Measurements from ENCODE around the gene RUNDC1.

Gene RUNDC1

GRCh38 chr17:42980274-42980765 lies at the start of gene RUNDC1:
RUNDC1 (plus strand) TSS chr17:42980565; CDS start chr17:42980577, 12 bp downstream.
- Histone ChIP-seq H3K4me1 (ENCODE audit: control insufficient read depth, insufficient read depth, low read length) (0 out of 2 replicates have a peak, but pooled peaks cover 7% of the 10 kb centered on the region), H3K27me3 (ENCODE audit: control insufficient read depth, insufficient read depth, low read length) (no peaks in the 10 kb centered on the region), H3K9ac (ENCODE audit: low read depth, low read length) (peak within 1 kb of the TSS; percentile 77), H3K27ac (ENCODE audit: low read depth, low read length) (peak within 1 kb of the TSS; percentile 94), H3K36me3 (ENCODE audit: control insufficient read depth, insufficient read depth, low read length) (peaks cover 10% of the 10 kb centered on the region; the same call in 1 of the 2 replicates), H3K4me3 (ENCODE audit: low read depth, low read length) (peak within 1 kb of the TSS; percentile 77), H3K9me3 (ENCODE audit: control insufficient read depth, insufficient read depth, low read length) (no peaks in the 10 kb centered on the region)

- no peak overlapping the region for H3K4me3 ChIP-seq (ENCODE audit: low read depth, low read length)
- no peaks in the 10 kb centered on the region for H3K27me3 ChIP-seq (ENCODE audit: control insufficient read depth, insufficient read depth, low read length)
- no peaks in the 10 kb centered on the region for H3K36me3 ChIP-seq (ENCODE audit: control insufficient read depth, insufficient read depth, low read length)
- H3K27ac ChIP-seq (ENCODE audit: low read depth, low read length), result no peak overlapping the region
- no peaks in the 10 kb centered on the region for H3K9me3 ChIP-seq (ENCODE audit: control insufficient read depth, insufficient read depth, low read length)
- H3K4me1 ChIP-seq (ENCODE audit: control insufficient read depth, insufficient read depth, low read length), result no peaks in the 10 kb centered on the region
- no peak overlapping the region for H3K9ac ChIP-seq (ENCODE audit: low read depth, low read length)
These were observed 42.4 kb upstream of the RUNDC1 start for GRCh38 chr17:42937712-42938596.

GRCh38 chr17:42944211-42944610 lies 36.2 kb upstream of the RUNDC1 start:
- H3K9me3 ChIP-seq (ENCODE audit: control insufficient read depth, insufficient read depth, low read length), result no peaks in the 10 kb centered on the region
- H3K4me3 ChIP-seq (ENCODE audit: low read depth, low read length), result no peak overlapping the region
- H3K9ac ChIP-seq (ENCODE audit: low read depth, low read length), result no peak overlapping the region
- H3K4me1 ChIP-seq (ENCODE audit: control insufficient read depth, insufficient read depth, low read length), result no peaks in the 10 kb centered on the region
- no peak overlapping the region for H3K27ac ChIP-seq (ENCODE audit: low read depth, low read length)
- peaks cover 2% of the 10 kb centered on the region; the same call in 1 of the 2 replicates for H3K36me3 ChIP-seq (ENCODE audit: control insufficient read depth, insufficient read depth, low read length)
- no peaks in the 10 kb centered on the region for H3K27me3 ChIP-seq (ENCODE audit: control insufficient read depth, insufficient read depth, low read length)

GRCh38 chr17:42946812-42947211 lies 33.6 kb upstream of the RUNDC1 start:
- H3K36me3 ChIP-seq (ENCODE audit: control insufficient read depth, insufficient read depth, low read length), result peaks cover 27% of the 10 kb centered on the region
- H3K4me3 ChIP-seq (ENCODE audit: low read depth, low read length), result no peak overlapping the region
- no peaks in the 10 kb centered on the region for H3K4me1 ChIP-seq (ENCODE audit: control insufficient read depth, insufficient read depth, low read length)
- no peaks in the 10 kb centered on the region for H3K27me3 ChIP-seq (ENCODE audit: control insufficient read depth, insufficient read depth, low read length)
- no peak overlapping the region for H3K27ac ChIP-seq (ENCODE audit: low read depth, low read length)
- no peaks in the 10 kb centered on the region for H3K9me3 ChIP-seq (ENCODE audit: control insufficient read depth, insufficient read depth, low read length)
- H3K9ac ChIP-seq (ENCODE audit: low read depth, low read length), result no peak overlapping the region

- H3K36me3 ChIP-seq (ENCODE audit: control insufficient read depth, insufficient read depth, low read length), result peaks cover 59% of the 10 kb centered on the region
- H3K4me1 ChIP-seq (ENCODE audit: control insufficient read depth, insufficient read depth, low read length), result no peaks in the 10 kb centered on the region
- no peak overlapping the region for H3K9ac ChIP-seq (ENCODE audit: low read depth, low read length)
- no peak overlapping the region for H3K4me3 ChIP-seq (ENCODE audit: low read depth, low read length)
- H3K9me3 ChIP-seq (ENCODE audit: control insufficient read depth, insufficient read depth, low read length), result no peaks in the 10 kb centered on the region
- H3K27me3 ChIP-seq (ENCODE audit: control insufficient read depth, insufficient read depth, low read length), result no peaks in the 10 kb centered on the region
- no peak overlapping the region for H3K27ac ChIP-seq (ENCODE audit: low read depth, low read length)
These were observed 30.2 kb upstream of the RUNDC1 start for GRCh38 chr17:42950044-42950783.

GRCh38 chr17:42953669-42954068 lies 26.7 kb upstream of the RUNDC1 start:
- no peak overlapping the region for H3K27ac ChIP-seq (ENCODE audit: low read depth, low read length)
- no peak overlapping the region for H3K9ac ChIP-seq (ENCODE audit: low read depth, low read length)
- H3K4me1 ChIP-seq (ENCODE audit: control insufficient read depth, insufficient read depth, low read length), result no peaks in the 10 kb centered on the region
- no peak overlapping the region for H3K4me3 ChIP-seq (ENCODE audit: low read depth, low read length)
- no peaks in the 10 kb centered on the region for H3K27me3 ChIP-seq (ENCODE audit: control insufficient read depth, insufficient read depth, low read length)
- H3K36me3 ChIP-seq (ENCODE audit: control insufficient read depth, insufficient read depth, low read length), result peaks cover 86% of the 10 kb centered on the region
- H3K9me3 ChIP-seq (ENCODE audit: control insufficient read depth, insufficient read depth, low read length), result no peaks in the 10 kb centered on the region

GRCh38 chr17:42964161-42964932 lies 16.0 kb upstream of the RUNDC1 start, which contains the start of gene AARSD1:
AARSD1 (minus strand) TSS chr17:42964454; CDS start chr17:42964440, 14 bp downstream.
- Histone ChIP-seq H3K27me3 (ENCODE audit: control insufficient read depth, insufficient read depth, low read length) (no peaks in the 10 kb centered on the region), H3K9me3 (ENCODE audit: control insufficient read depth, insufficient read depth, low read length) (no peaks in the 10 kb centered on the region), H3K4me3 (ENCODE audit: low read depth, low read length) (peak within 1 kb of the TSS; percentile 78), H3K27ac (ENCODE audit: low read depth, low read length) (peak within 1 kb of the TSS; percentile 69), H3K4me1 (ENCODE audit: control insufficient read depth, insufficient read depth, low read length) (no peaks in the 10 kb centered on the region), H3K9ac (ENCODE audit: low read depth, low read length) (peak within 1 kb of the TSS; percentile 65), H3K36me3 (ENCODE audit: control insufficient read depth, insufficient read depth, low read length) (peaks cover 34% of the 10 kb centered on the region)

- no peaks in the 10 kb centered on the region for H3K27me3 ChIP-seq (ENCODE audit: control insufficient read depth, insufficient read depth, low read length)
- H3K9ac ChIP-seq (ENCODE audit: low read depth, low read length), result no peak overlapping the region
- no peak overlapping the region for H3K4me3 ChIP-seq (ENCODE audit: low read depth, low read length)
- no peaks in the 10 kb centered on the region for H3K36me3 ChIP-seq (ENCODE audit: control insufficient read depth, insufficient read depth, low read length)
- no peak overlapping the region for H3K27ac ChIP-seq (ENCODE audit: low read depth, low read length)
- H3K4me1 ChIP-seq (ENCODE audit: control insufficient read depth, insufficient read depth, low read length), result no peaks in the 10 kb centered on the region
- H3K9me3 ChIP-seq (ENCODE audit: control insufficient read depth, insufficient read depth, low read length), result no peaks in the 10 kb centered on the region
These were observed 12.4 kb upstream of the RUNDC1 start for GRCh38 chr17:42967925-42968324.

GRCh38 chr17:42969001-42969581 lies 11.3 kb upstream of the RUNDC1 start:
- no peak overlapping the region for H3K9ac ChIP-seq (ENCODE audit: low read depth, low read length)
- H3K4me1 ChIP-seq (ENCODE audit: control insufficient read depth, insufficient read depth, low read length), result no peaks in the 10 kb centered on the region
- H3K4me3 ChIP-seq (ENCODE audit: low read depth, low read length), result no peak overlapping the region
- H3K9me3 ChIP-seq (ENCODE audit: control insufficient read depth, insufficient read depth, low read length), result no peaks in the 10 kb centered on the region
- H3K27ac ChIP-seq (ENCODE audit: low read depth, low read length), result no peak overlapping the region
- no peaks in the 10 kb centered on the region for H3K27me3 ChIP-seq (ENCODE audit: control insufficient read depth, insufficient read depth, low read length)
- no peaks in the 10 kb centered on the region for H3K36me3 ChIP-seq (ENCODE audit: control insufficient read depth, insufficient read depth, low read length)

- H3K4me3 ChIP-seq (ENCODE audit: low read depth, low read length), result no peak overlapping the region
- H3K27me3 ChIP-seq (ENCODE audit: control insufficient read depth, insufficient read depth, low read length), result no peaks in the 10 kb centered on the region
- H3K4me1 ChIP-seq (ENCODE audit: control insufficient read depth, insufficient read depth, low read length), result no peaks in the 10 kb centered on the region
- H3K27ac ChIP-seq (ENCODE audit: low read depth, low read length), result no peak overlapping the region
- H3K36me3 ChIP-seq (ENCODE audit: control insufficient read depth, insufficient read depth, low read length), result no peaks in the 10 kb centered on the region
- no peaks in the 10 kb centered on the region for H3K9me3 ChIP-seq (ENCODE audit: control insufficient read depth, insufficient read depth, low read length)
- no peak overlapping the region for H3K9ac ChIP-seq (ENCODE audit: low read depth, low read length)
These were observed 8.8 kb upstream of the RUNDC1 start for GRCh38 chr17:42971589-42971988.

Measured in HUES48 (cell line).